ENCODE results near the gene NIBAN1. TPM values are rescaled to one million over a fixed set of nuclear protein-coding genes. Genes with fewer than 3 reads are reported as not detected.

Gene NIBAN1
- total and polyA plus RNA-seq, 2 experiments from 2014 or later: 0.05 to 0.66 TPM

- no peak overlapping the region for H3K4me3 ChIP-seq
- H3K4me1 ChIP-seq (ENCODE audit: low read depth): no peaks in the 10 kb centered on the region
- no peak for DNase-seq (ENCODE audit: low read depth in 1 of 2, low spot score in 1 of 2)
Measured at GRCh38 chr1:184947497-184948256, 26.6 kb downstream of the NIBAN1 start.

GRCh38 chr1:184945678-184946412 lies 28.5 kb downstream of the NIBAN1 start:
- Histone ChIP-seq H3K9me3 (ENCODE audit: low read depth) (no peaks in the 10 kb centered on the region), H3K4me1 (ENCODE audit: low read depth) (no peaks in the 10 kb centered on the region), H3K4me3 (no peak overlapping the region), H3K27me3 (no peaks in the 10 kb centered on the region), H3K36me3 (no peaks in the 10 kb centered on the region), H3K27ac (no peak overlapping the region)
- TF ChIP-seq CTCF (IDR thresholded peaks at IDR 0.05; ENCODE audit: low read depth, low read length): no peak
- peak in 1 of 2 donors; percentile 75 for DNase-seq (ENCODE audit: low read depth in 1 of 2, low spot score in 1 of 2)

More at GRCh38 chr1:184947497-184948256, 26.6 kb downstream of the NIBAN1 start:
- H3K36me3 ChIP-seq: no peaks in the 10 kb centered on the region
- H3K27ac ChIP-seq: no peak overlapping the region
- H3K27me3 ChIP-seq: no peaks in the 10 kb centered on the region
- no peaks in the 10 kb centered on the region for H3K9me3 ChIP-seq (ENCODE audit: low read depth)
- TF ChIP-seq CTCF (IDR thresholded peaks at IDR 0.05; ENCODE audit: low read depth, low read length): no peak

GRCh38 chr1:184945029-184945428 lies 29.3 kb downstream of the NIBAN1 start:
- Histone ChIP-seq H3K36me3 (no peaks in the 10 kb centered on the region), H3K9me3 (ENCODE audit: low read depth) (no peaks in the 10 kb centered on the region), H3K27me3 (no peaks in the 10 kb centered on the region), H3K4me3 (no peak overlapping the region), H3K4me1 (ENCODE audit: low read depth) (no peaks in the 10 kb centered on the region), H3K27ac (no peak overlapping the region)
- no peak for TF ChIP-seq CTCF (IDR thresholded peaks at IDR 0.05; ENCODE audit: low read depth, low read length)
- DNase-seq (ENCODE audit: low read depth in 1 of 2, low spot score in 1 of 2): peak in 1 of 2 donors; percentile 38

- no peaks in the 10 kb centered on the region for H3K4me1 ChIP-seq (ENCODE audit: low read depth)
- no peak overlapping the region for H3K4me3 ChIP-seq
- H3K27me3 ChIP-seq: no peaks in the 10 kb centered on the region
- H3K36me3 ChIP-seq: no peaks in the 10 kb centered on the region
- H3K27ac ChIP-seq: no peak overlapping the region
- no peak for DNase-seq (ENCODE audit: low read depth in 1 of 2, low spot score in 1 of 2)
- no peaks in the 10 kb centered on the region for H3K9me3 ChIP-seq (ENCODE audit: low read depth)
- no peak for TF ChIP-seq CTCF (IDR thresholded peaks at IDR 0.05; ENCODE audit: low read depth, low read length)
Measured at GRCh38 chr1:184943998-184944397, 30.3 kb downstream of the NIBAN1 start.

GRCh38 chr1:184941735-184942134 lies 32.6 kb downstream of the NIBAN1 start:
- Histone ChIP-seq H3K36me3 (no peaks in the 10 kb centered on the region), H3K4me1 (ENCODE audit: low read depth) (no peaks in the 10 kb centered on the region), H3K27ac (no peak overlapping the region), H3K9me3 (ENCODE audit: low read depth) (no peaks in the 10 kb centered on the region), H3K4me3 (no peak overlapping the region), H3K27me3 (no peaks in the 10 kb centered on the region)
- no peak for TF ChIP-seq CTCF (IDR thresholded peaks at IDR 0.05; ENCODE audit: low read depth, low read length)
- no peak for DNase-seq (ENCODE audit: low read depth in 1 of 2, low spot score in 1 of 2)

All from cardiac muscle cell (in vitro differentiated cells and primary cell).